Left kidney (tissue), 8 donors: Measurements from ENCODE around the gene ATAD3A. TPM values are rescaled to one million over a fixed set of nuclear protein-coding genes. Genes with fewer than 3 reads are reported as not detected.
"Not testable (repeated sequence)": the region's sequence is repeated elsewhere in the genome, so short reads cannot be mapped to it uniquely, and the experiment has no call there.

Source experiments
- DNase-seq: peaks from one replicate; pipeline ENCODE4 v3.0.0-alpha.2; 2013
- long read RNA-seq, 8 donors: transcript quantifications; one replicate each; lab custom pipeline, GENCODE V29; 2026
- polyA plus RNA-seq: library from polyadenylated mRNA; unstranded; fragments of 120-200 nt; gene quantifications from one replicate; pipeline ENCODE4 v1.2.1, GENCODE V29; 2013; ENCODE audit not compliant: insufficient read length

Gene ATAD3A
- polyA plus RNA-seq: 21.5 TPM
- long read RNA-seq, donor 1, transcript ATAD3A-203 (16 exons, 2,492 nt): major isoform, 8 of 19 reads
- long read RNA-seq, donor 1, partial matches to known transcripts: 11 of 19 reads
- long read RNA-seq, donor 1, other reads (novel, unspliced or antisense): 0 of 19 reads
- long read RNA-seq, donor 2, partial matches to known transcripts: 0 of 4 reads
- long read RNA-seq, donor 2, other reads (novel, unspliced or antisense): 0 of 4 reads
- long read RNA-seq, donor 3, partial matches to known transcripts: 0 of 3 reads
- long read RNA-seq, donor 3, other reads (novel, unspliced or antisense): 0 of 3 reads
- long read RNA-seq, donor 4, partial matches to known transcripts: 0 of 1 reads
- long read RNA-seq, donor 4, other reads (novel, unspliced or antisense): 0 of 1 reads
- long read RNA-seq, donor 5, transcript ATAD3A-203 (16 exons, 2,492 nt): major isoform, 6 of 19 reads
- long read RNA-seq, donor 5, partial matches to known transcripts: 7 of 19 reads
- long read RNA-seq, donor 5, other reads (novel, unspliced or antisense): 6 of 19 reads
- long read RNA-seq, donor 6, transcript ATAD3A-203 (16 exons, 2,492 nt): major isoform, 6 of 15 reads
- long read RNA-seq, donor 6, partial matches to known transcripts: 9 of 15 reads
- long read RNA-seq, donor 6, other reads (novel, unspliced or antisense): 0 of 15 reads
- long read RNA-seq, donor 7, transcript ATAD3A-203 (16 exons, 2,492 nt): major isoform, 7 of 7 reads
- long read RNA-seq, donor 7, partial matches to known transcripts: 0 of 7 reads
- long read RNA-seq, donor 7, other reads (novel, unspliced or antisense): 0 of 7 reads
- long read RNA-seq, donor 8, partial matches to known transcripts: 0 of 3 reads
- long read RNA-seq, donor 8, other reads (novel, unspliced or antisense): 0 of 3 reads

GRCh38 chr1:1511533-1512285, at the start of gene ATAD3A:
Gene ATAD3A, plus strand, starts transcription at chr1:1512162. Its CDS starts 107 bp downstream, at chr1:1512269.
- DNase-seq: peak; percentile 97

GRCh38 chr1:1462318-1462966, 49.5 kb upstream of the ATAD3A start:
- DNase-seq: no peak

- no peak for DNase-seq
These were observed 48.6 kb upstream of the ATAD3A start for GRCh38 chr1:1463312-1463711.

- not testable (repeated sequence) for DNase-seq
These were observed 43.6 kb upstream of the ATAD3A start for GRCh38 chr1:1468196-1468985.

GRCh38 chr1:1470626-1471388, 41.2 kb upstream of the ATAD3A start:
- DNase-seq: peak; percentile 3

- DNase-seq: peak; percentile 93
These were observed 40.4 kb upstream of the ATAD3A start, which contains the start of gene ATAD3B for GRCh38 chr1:1471389-1472052. Gene ATAD3B, plus strand, starts transcription at chr1:1471765. Its CDS starts 120 bp downstream, at chr1:1471885.

GRCh38 chr1:1472053-1472876, 39.7 kb upstream of the ATAD3A start:
- DNase-seq: not testable (repeated sequence)

- not testable (repeated sequence) for DNase-seq
These were observed 36.0 kb upstream of the ATAD3A start for GRCh38 chr1:1476011-1476410.

- no peak for DNase-seq
These were observed 34.8 kb upstream of the ATAD3A start for GRCh38 chr1:1477206-1477605.

- no peak for DNase-seq
These were observed 32.1 kb upstream of the ATAD3A start for GRCh38 chr1:1479547-1480487.

GRCh38 chr1:1480488-1480867, 31.5 kb upstream of the ATAD3A start:
- DNase-seq: not testable (repeated sequence)

- DNase-seq: not testable (repeated sequence)
These were observed 30.2 kb upstream of the ATAD3A start for GRCh38 chr1:1481811-1482210.

- no peak for DNase-seq
These were observed 29.1 kb upstream of the ATAD3A start for GRCh38 chr1:1482856-1483255.

- DNase-seq: no peak
These were observed 28.2 kb upstream of the ATAD3A start for GRCh38 chr1:1483714-1484113.

- not testable (repeated sequence) for DNase-seq
These were observed 26.8 kb upstream of the ATAD3A start for GRCh38 chr1:1484976-1485750.

GRCh38 chr1:1485755-1486317, 26.1 kb upstream of the ATAD3A start:
- not testable (repeated sequence) for DNase-seq
